HG02623 (cell line): ENCODE measurements around the gene LTK.

Source experiments
- ATAC-seq: cut with Tn5 transposase; IDR thresholded peaks from one replicate; pipeline ENCODE4 v1.9.1; 2021; ENCODE audit warnings: moderate library complexity; ENCODE audit not compliant: unreplicated experiment

LTK gene

DNA sequence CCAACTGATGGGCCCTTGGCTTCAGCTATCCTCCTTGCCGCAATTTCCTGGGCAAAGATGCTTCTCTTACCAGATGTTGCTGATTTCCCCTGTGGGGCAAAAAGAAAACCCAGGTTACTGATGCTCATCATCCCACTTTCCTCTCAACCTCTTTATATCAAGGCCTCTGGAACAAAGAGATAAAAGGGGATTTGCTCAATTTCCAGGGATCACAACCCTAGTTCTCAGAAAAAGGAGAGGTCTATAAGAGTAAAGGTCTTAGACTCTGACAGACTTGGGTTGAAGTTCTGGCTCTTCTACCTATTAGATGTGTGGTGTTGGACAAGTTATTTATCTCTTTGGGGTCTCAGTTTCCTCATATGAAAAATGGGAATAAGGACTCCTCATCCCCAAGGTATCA lies 21.9 kb upstream of the LTK start:
- no peak for ATAC-seq

DNA sequence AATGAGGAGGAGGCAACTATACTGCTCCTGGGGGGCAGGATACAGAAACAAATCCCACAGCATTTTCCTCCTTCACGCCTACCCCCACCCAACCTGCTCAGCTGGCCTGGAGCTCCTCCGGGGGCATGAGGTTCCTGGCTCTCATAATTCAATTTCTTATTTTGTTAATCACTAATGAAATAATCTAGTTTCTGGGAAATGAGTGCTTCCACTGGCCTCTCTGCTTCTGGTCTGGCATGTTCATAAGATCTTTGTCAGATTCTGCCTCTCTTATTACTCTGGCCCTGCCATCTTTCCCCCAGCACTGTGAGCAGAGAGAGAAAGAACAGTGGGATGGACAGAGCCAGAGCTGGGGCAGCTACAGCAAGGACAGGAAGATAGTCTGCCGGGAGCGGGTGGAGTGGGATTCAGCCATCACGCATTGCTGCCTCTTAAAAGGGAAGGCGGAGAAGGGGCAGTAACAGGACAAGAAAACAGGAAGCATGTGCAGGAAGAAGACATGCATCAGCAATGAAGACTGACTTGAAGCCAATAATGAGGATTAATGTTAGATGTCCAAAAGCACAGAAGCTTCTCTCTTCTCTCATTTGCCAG lies 16.8 kb upstream of the LTK start:
- ATAC-seq: no peak

DNA sequence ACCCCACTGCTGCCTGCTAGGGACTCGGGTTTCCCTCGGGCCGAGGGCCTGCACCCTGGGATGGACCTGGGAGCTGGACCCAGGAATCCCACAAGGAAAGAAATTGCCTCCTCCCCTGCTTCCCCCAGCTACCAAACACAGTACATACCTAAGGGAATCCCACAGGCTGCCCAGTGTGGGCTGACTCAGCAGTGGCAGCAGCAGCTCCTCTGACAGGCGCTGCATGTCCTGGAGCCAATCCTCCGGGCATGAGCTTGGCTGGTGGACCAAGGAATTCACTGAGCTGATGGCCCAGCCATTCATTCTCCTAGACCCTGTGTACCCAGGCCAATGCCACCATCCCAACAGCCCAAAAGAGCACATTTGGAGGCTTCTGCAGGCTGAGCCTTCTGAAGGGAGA lies 9.5 kb upstream of the LTK start:
- ATAC-seq: no peak

DNA sequence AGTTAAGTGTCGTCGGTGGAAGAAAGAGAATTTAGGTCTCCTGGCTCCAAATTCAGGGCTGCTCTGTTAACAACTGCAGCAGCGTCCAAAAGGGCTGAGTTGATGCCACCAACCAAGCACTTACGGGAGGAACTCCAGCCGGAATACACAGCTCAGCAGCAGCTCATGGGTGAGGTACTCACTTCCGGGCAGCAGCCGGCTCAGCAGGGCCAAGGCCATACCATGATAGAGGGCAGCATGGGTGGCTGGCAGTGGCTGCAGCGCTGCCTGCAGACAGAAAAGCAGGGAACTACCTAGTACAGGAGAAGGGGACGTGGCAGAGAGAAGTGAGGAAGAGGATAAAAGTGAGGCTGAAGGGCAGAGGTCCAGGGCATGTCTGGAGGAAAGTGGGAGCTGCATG lies 8.0 kb upstream of the LTK start:
- ATAC-seq: no peak

DNA sequence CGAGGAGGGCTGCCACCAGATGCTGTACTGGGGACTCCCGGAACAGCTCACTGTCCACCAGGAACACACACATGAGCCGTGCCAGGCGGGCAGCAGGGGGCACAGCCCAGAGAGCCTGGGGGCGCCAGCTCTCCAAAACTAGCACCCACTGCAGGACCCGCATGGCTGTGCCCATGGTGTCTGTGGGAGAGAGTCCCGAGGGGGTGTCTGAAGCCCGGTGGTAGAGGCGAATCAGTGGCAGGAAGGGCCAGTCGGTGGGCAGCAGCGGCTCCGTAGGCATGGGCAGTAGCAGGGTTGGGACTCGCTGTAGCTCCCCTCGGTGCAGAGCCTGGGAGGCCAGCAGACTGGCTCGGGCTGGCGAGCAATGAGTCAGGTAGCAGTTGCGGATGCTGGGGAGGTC lies 7.0 kb upstream of the LTK start:
- no peak for ATAC-seq

DNA sequence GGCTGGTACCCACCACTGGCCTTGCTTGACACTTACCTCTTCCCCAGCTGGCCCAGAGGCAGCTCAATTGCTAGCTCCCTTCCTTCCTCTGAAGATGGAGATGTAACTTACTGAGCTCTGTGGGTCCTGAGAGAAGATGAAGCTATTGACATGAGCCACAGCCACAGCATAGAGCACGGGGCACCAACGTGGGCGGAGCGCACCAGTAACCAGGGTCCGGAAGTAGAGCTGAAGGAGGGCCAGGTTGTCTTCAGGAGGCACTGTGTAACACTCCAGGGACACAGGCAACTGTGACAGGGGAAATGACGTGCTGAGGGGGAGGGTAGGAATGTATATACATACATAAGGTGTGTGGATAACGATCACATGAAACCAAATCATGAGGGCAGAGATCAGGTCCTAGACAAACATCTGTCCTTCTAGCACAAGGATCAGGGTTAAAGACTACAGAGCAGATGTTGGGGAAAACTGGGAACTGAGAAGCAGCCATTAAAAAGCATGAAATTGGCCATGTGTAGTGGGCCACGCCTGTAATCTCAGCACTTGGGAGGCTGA lies 4.3 kb upstream of the LTK start:
- ATAC-seq: no peak

DNA sequence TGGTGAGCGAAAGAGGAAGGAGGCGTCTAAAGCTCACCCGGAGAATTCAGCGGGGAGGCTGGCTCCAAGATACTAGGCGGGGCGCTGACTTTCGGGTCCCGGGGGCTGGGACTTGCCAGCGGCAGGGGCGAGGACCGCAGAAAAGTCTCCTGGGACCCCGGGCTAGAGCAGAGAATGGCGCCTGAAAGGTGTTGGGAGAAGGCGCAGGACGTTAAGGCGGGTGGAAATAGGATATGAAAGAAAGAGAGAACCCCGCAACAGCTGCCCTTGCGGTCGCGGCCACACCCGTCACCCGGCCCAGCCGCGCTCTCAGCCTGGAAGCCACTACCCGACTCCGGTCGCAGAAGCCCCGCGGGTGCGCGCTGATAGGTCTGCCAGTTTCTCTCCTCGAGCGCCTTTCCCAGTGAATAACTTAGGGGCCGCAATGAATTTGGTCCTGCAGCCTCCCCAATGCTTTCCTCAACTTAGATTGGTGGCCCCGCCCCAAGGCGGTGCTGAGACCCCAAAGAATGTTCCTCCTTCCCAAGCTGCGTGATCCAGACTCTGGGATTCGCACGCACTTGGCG lies 604 bp downstream of the LTK start:
- no peak for ATAC-seq

DNA sequence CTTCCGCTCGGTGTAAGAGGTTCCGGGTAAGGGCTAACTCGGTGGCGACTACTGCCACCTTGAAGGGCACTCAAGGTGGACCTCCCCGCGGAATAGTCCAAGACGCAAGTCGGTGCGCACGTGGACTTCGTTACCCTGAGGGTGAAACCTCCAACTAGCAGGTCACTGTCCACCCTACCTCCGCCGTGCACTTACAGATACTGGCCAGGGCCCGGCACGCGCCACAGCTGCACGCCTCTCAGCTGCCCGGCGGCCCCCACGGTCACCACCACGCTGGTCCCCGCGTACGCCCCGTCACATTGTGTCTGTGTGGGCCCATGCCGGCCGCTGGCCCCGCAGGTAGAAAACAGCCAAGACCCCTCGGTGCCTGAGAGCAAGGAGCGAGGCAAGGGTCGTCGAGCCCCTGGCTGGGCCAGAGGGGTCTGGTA lies 1.1 kb downstream of the LTK start:
- no peak for ATAC-seq

DNA sequence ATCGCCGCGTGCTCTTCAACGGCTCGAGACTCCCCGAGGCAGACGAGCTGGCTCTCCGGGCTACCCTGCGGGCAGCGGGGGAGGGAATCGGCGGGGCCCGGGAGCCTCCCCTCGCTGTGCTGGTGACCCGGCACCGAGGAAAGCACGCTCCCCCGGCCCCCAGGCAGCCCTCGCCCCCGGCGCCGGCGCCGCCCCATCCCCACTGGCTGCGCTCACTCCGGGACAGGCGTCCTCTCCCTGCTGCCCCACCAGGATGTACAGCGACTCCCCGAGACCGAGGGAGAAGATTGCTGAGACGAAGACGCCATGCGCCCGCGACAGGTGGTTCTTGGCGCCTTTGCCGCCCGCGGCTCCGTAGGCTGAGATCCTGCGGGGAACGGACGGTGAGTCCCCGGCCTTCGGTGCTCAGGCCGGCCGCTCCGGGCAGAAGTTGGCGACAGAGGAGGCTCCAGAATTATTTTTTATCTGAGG lies 1.7 kb downstream of the LTK start:
- no peak for ATAC-seq

DNA sequence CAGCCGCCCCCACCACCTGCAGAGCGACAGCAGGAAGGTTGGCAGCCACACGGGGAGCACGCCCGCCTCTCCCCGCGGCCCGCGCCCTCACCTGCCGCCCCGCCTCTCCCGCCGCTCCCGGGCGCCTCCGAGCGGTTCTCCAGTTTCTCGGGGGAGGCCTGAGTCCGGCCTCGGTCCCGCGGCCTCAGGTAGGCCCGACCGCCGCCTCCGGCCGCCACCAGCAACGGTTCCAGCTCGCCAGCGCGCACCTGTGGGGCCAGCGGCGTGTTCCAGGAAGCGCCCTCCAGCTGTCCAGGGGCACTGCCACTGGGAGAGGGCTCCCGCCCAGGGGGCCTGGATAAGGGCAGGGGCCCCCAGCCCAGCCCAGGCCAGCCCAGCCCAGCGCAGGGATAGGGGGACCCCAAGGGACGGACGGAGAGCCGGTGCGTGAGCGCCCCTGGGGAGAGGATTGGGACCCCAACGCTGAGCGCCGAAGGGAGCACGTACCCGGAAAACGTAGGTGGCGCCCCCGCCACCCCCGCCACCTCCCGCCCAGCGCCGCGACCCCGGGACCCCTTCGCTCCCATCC lies 2.2 kb downstream of the LTK start:
- no peak for ATAC-seq

DNA sequence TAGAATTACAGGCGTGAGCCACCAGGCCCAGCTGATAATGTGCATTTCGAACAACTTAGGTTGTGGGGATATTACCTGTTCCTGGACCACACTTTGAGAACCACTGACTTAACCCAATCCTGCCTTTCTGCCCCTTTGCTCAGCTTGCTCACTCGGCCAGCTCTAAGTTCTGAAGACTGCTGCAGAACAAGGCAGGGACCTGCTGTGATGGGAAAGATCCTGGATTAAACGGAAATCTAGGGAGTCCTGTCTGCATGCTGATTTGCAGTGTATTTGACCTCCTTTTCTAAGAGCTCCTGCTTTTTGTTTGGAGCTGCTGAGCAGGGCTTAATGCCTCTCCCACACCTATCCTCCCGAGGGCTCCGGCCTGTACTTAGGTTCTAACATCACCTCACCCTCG lies 2.9 kb downstream of the LTK start:
- no peak for ATAC-seq

DNA sequence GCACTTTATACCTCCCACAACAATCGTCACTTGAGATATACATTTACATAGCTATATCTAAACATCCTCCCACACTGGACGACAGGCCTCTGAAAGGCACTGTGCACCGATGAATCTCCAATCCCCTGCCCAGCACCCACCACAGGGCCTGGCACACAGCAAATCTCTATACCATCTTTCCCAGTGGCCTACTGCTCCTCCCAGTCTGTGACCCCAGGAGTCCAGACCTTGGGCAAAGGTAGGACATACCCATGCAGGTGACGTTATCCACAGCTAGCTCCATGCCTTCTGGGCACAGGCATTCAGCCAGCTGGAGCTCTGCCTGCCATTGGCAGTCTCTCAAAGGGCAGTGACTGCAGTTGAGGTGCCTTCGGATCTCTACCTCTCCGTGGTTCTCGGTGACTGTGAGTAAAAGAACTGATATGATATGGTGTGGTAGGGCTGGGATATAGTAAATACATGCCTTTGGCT lies 5.8 kb downstream of the LTK start:
- no peak for ATAC-seq

DNA sequence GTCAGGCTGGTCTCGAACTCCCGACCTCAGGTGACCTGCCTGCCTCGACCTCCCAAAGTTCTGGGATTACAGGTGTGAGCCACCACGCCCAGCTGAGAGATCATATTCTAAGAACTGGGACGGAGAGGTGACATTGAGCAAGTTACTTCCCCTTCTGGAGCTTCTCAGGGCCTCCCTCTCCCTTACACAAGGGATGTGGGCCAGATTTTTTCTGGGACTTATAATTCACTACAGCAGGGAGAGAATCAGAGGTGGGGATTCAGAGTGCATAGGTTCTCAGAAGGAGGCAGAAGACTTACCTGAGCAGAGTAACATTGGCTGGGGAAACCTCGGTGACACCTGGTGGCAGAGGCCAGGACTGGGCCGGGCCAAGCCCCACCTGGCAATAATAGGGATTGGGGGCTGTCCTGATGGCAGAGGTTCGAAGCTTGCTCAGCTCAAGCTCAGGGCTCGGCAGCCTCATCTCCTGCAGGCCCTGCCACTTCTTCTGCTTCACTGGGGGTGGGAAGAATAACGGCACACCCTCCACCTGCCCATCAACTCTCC lies 6.8 kb downstream of the LTK start:
- ATAC-seq: no peak

DNA sequence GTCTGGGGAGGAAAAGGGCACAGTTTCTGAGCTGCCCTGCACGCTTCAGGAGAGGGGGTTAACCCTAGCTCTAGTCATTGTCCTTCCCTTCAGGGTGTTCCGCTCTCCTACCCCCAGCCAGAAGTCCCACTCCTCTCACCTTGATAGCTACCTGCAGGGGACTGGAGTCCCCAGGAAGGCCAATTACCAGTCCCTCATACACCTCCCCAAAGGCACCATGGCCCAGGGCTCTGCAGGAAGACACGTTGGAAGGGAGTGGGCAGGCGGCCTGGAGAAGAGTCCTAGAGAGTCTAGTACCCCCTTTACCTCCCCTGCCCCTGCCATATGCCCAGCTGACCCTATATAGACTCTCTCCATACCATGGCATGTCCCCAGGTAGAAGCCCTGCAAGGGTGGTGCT lies 7.9 kb downstream of the LTK start:
- no peak for ATAC-seq

DNA sequence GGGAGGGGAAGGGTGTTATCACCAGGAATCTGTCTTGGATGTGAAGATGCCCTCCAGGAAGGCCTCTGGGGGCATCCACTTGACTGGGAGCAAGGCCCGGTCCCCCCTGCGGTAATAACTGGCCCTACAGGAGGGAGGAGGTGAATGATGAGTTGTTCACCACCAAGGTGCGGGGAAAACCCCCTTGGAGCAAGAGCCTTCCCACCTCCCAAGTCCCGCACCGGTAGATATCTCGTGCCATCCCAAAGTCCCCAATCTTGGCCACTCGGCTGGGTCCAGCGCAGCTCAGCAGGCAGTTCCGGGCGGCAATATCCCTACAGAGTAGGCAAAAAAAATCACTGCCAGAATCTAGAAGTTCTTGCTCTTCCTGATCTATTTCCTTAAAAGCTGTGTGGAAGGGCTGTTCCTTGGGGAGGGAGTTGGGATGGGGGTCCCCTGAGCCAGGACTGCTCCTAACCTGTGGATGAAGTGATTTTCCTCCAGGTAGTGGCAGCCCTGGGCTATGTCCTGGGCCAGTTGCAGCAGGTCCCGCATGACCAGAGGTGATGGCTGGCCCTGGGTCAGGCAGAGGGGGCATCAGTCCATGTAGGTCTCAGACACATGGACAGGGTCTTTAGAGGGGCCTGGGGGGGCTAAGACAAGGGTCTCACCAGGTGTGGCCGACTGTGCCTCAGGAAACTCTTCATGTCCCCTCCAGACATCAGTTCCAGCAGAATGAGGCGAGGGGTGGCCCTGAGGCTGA lies 8.7 kb downstream of the LTK start:
- ATAC-seq: no peak

DNA sequence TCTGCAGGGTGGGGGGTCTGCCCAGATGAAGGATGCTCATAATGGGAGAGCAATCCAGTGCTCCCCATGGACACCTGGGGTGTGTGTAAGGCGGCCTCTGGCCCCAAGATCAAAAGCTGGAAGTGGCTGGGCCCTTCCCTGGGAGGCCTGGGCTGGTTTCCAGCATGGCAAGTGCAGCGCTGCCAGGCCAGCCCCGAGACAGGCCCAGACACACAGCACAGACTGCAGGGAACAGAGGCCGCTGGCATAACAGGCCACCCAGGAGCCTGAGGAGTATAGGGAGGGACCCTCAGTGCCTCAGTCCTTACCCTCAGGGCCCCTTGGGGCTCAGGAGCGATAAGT lies 10.0 kb downstream of the LTK start:
- no peak for ATAC-seq

DNA sequence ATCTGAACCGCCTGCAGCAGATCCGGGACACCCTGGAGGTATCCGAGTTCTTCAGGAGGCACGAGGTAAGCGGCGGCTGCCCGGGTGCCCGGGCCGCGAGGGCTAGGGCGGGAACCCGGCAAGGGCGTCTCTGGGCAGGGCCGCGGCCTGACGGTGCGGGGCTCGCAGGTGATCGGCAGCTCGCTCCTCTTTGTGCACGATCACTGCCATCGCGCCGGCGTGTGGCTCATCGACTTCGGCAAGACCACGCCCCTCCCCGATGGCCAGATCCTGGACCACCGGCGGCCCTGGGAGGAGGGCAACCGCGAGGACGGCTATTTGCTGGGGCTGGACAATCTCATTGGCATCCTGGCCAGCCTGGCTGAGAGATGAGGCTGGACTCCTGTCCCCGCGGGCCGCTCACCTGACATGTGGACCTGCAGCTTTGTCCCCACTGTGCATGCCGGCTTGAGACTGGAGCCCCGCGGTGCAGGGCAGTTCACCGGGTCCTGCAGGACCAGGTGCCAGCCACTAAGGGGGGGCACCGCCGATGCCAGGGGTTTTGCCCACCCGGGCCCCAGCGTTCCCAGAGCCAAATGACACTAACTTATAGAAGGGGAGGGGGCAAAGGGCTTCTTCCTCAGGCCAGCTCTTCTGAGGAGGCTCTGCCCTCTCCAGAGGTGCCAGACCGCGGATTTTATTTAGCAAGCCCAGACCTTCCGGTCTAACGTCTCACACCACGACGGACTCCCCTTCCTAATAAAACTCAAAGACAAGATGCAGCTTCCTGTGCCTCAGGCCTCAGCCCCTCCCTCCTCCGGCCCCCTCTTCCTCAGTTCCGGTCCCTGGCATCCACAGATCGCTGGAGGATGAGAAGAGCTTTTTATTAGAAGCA lies 10.6 kb downstream of the LTK start:
- ATAC-seq: no peak

DNA sequence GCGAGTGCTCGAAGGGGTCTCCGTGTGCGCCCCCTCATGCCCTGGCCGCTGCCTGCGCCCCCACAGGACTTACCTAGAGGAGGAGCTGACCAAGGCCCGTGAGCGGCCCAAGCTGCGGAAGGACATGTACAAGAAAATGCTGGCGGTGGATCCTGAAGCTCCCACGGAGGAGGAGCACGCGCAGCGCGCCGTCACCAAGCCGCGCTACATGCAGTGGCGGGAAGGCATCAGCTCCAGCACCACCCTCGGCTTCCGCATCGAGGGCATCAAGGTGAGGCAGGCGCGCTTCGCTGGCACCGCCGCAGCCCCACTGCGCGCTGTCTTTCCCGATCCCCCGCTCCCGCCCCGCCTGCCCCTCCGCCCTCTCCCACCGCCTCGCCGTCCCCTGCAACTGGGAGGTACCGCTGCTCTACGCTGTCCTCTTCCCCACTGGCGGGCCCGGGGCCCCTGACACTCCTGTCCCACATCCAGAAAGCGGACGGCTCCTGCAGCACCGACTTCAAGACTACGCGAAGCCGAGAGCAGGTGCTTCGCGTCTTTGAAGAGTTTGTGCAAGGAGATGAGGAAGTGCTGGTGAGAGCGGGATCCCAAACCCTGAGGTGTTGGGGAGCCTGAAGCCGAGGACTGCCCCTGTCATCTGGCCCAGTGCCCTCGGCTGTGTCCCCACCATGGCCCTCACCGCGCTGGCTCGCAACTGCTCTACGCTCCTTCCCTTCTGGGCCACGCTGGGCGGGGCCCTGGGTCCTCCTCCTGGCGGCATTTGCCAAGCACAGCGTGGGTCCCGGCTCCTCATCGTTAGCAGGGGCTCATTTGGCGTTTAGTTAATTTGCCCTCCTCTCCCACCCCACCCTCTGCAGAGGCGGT lies 11.5 kb downstream of the LTK start:
- no peak for ATAC-seq

DNA sequence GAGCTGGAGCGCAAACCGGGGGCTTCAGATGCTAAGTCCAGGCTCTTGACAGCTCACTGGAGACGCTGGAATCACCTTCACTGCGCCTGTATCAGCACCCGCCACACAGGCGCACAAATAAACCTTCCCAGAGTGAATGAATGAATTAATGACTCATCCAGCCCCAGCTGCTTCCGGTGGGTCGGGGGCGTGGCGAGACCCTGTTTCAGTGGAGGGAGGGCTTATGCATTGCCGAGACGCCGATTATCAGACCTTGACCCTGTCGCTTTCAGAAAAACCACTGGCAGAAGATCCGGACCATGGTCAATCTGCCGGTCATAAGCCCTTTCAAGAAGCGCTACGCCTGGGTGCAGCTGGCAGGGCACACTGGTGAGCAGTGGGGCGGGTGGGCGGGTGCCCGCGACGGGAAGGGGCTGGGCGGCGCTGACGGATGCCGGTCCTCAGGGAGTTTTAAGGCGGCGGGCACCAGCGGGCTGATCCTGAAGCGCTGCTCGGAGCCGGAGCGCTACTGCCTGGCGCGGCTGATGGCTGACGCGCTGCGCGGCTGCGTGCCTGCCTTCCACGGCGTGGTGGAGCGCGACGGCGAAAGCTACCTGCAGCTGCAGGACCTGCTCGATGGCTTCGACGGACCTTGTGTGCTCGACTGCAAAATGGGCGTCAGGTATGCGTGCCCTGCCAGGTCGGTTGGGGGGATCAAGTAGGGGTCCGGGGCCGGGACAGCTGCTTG lies 12.3 kb downstream of the LTK start:
- no peak for ATAC-seq
